Stomach smooth muscle (tissue), 2 donors: ENCODE results near the gene BRWD1.

Experiments
- H3K27ac ChIP-seq: one replicate; pipeline ENCODE4 v1.7.0; 2013; ENCODE audit warnings: mild to moderate bottlenecking, low read length, inconsistent platforms
- H3K27me3 ChIP-seq, 2 donors: one replicate each; pipeline ENCODE4 v1.7.0; 2013; ENCODE audit warnings: low read length in 2 of 2; ENCODE audit not compliant: insufficient read depth in 2 of 2, control insufficient read depth in 1 of 2
- H3K36me3 ChIP-seq, 2 donors: one replicate each; pipeline ENCODE4 v1.7.0; 2013; ENCODE audit warnings: low read length in 2 of 2; ENCODE audit not compliant: control insufficient read depth in 2 of 2, insufficient read depth in 2 of 2
- H3K4me1 ChIP-seq: one replicate; pipeline ENCODE4 v1.7.0; 2013; ENCODE audit warnings: low read length; ENCODE audit not compliant: control insufficient read depth, insufficient read depth
- H3K4me3 ChIP-seq, 2 donors: one replicate each; pipeline ENCODE4 v1.7.0; 2013; ENCODE audit warnings: low read length in 2 of 2
- H3K9ac ChIP-seq, 2 donors: one replicate each; pipeline ENCODE4 v1.7.0; 2013; ENCODE audit warnings: low read length in 2 of 2, mild to moderate bottlenecking in 1 of 2
- H3K9me3 ChIP-seq, 2 donors: one replicate each; pipeline ENCODE4 v1.7.0; 2013; ENCODE audit warnings: low read length in 2 of 2; ENCODE audit not compliant: control insufficient read depth in 2 of 2
- donor health status: healthy.
- donor health status: Pancreatic carcinoma.

BRWD1 gene

GRCh38 chr21:39281853-39282252 is 31.6 kb downstream of the BRWD1 start:
- no peak overlapping the region for H3K4me3 ChIP-seq
- H3K27me3 ChIP-seq: no peaks in the 10 kb centered on the region
- H3K36me3 ChIP-seq: peaks cover 8 to 18% of the 10 kb centered on the region in 2 donors
- no peak overlapping the region for H3K27ac ChIP-seq
- H3K9me3 ChIP-seq: no peaks in the 10 kb centered on the region
- no peak overlapping the region for H3K9ac ChIP-seq
- H3K4me1 ChIP-seq: no peaks in the 10 kb centered on the region

- Histone ChIP-seq H3K4me1 (no peaks in the 10 kb centered on the region), H3K9me3 (no peaks in the 10 kb centered on the region), H3K27me3 (no peaks in the 10 kb centered on the region), H3K9ac (no peak overlapping the region), H3K36me3 (peaks cover 8 to 18% of the 10 kb centered on the region in 2 donors), H3K27ac (no peak overlapping the region), H3K4me3 (no peak overlapping the region)
These were observed 32.2 kb downstream of the BRWD1 start for GRCh38 chr21:39281207-39281606.

- no peaks in the 10 kb centered on the region for H3K4me1 ChIP-seq
- H3K9me3 ChIP-seq: no peaks in the 10 kb centered on the region
- no peak overlapping the region for H3K27ac ChIP-seq
- H3K4me3 ChIP-seq: no peak overlapping the region
- H3K36me3 ChIP-seq: peaks cover 27 to 28% of the 10 kb centered on the region in 2 donors
- H3K9ac ChIP-seq: no peak overlapping the region
- H3K27me3 ChIP-seq: no peaks in the 10 kb centered on the region
These were observed 43.8 kb downstream of the BRWD1 start for GRCh38 chr21:39269620-39270019.

- Histone ChIP-seq H3K9ac (no peak overlapping the region), H3K36me3 (peaks cover 32% of the 10 kb centered on the region in 2 donors), H3K27me3 (no peaks in the 10 kb centered on the region), H3K27ac (no peak overlapping the region), H3K9me3 (no peaks in the 10 kb centered on the region), H3K4me1 (no peaks in the 10 kb centered on the region), H3K4me3 (no peak overlapping the region)
These were observed 47.8 kb downstream of the BRWD1 start for GRCh38 chr21:39265603-39266002.

- Histone ChIP-seq H3K9me3 (no peaks in the 10 kb centered on the region), H3K36me3 (peaks cover 27 to 31% of the 10 kb centered on the region in 2 donors), H3K4me3 (no peak overlapping the region), H3K27ac (no peak overlapping the region), H3K27me3 (no peaks in the 10 kb centered on the region), H3K4me1 (no peaks in the 10 kb centered on the region), H3K9ac (no peak overlapping the region)
These were observed 50.1 kb downstream of the BRWD1 start for GRCh38 chr21:39263372-39263771.

- no peaks in the 10 kb centered on the region for H3K4me1 ChIP-seq
- no peak overlapping the region for H3K27ac ChIP-seq
- no peaks in the 10 kb centered on the region for H3K9me3 ChIP-seq
- H3K9ac ChIP-seq: no peak overlapping the region
- H3K36me3 ChIP-seq: peaks cover 21 to 23% of the 10 kb centered on the region in 2 donors
- H3K4me3 ChIP-seq: no peak overlapping the region
- H3K27me3 ChIP-seq: no peaks in the 10 kb centered on the region
These were observed 55.2 kb downstream of the BRWD1 start for GRCh38 chr21:39258207-39258606.

- no peaks in the 10 kb centered on the region for H3K9me3 ChIP-seq
- H3K4me3 ChIP-seq: no peak overlapping the region
- H3K9ac ChIP-seq: no peak overlapping the region
- H3K36me3 ChIP-seq: peaks cover 5 to 24% of the 10 kb centered on the region in 2 donors
- H3K4me1 ChIP-seq: no peaks in the 10 kb centered on the region
- no peak overlapping the region for H3K27ac ChIP-seq
- no peaks in the 10 kb centered on the region for H3K27me3 ChIP-seq
These were observed 62.1 kb downstream of the BRWD1 start for GRCh38 chr21:39251326-39251725.

GRCh38 chr21:39238275-39238674 is 75.2 kb downstream of the BRWD1 start:
- Histone ChIP-seq H3K4me3 (no peak overlapping the region), H3K36me3 (peaks cover 9 to 28% of the 10 kb centered on the region in 2 donors), H3K27ac (no peak overlapping the region), H3K9me3 (no peaks in the 10 kb centered on the region), H3K9ac (no peak overlapping the region), H3K27me3 (no peaks in the 10 kb centered on the region), H3K4me1 (no peaks in the 10 kb centered on the region)

- no peak overlapping the region for H3K4me3 ChIP-seq
- no peaks in the 10 kb centered on the region for H3K9me3 ChIP-seq
- H3K4me1 ChIP-seq: no peaks in the 10 kb centered on the region
- no peaks in the 10 kb centered on the region for H3K27me3 ChIP-seq
- H3K36me3 ChIP-seq: peaks cover 15 to 30% of the 10 kb centered on the region in 2 donors
- no peak overlapping the region for H3K9ac ChIP-seq
- no peak overlapping the region for H3K27ac ChIP-seq
These were observed 80.6 kb downstream of the BRWD1 start for GRCh38 chr21:39232861-39233291.

GRCh38 chr21:39224930-39225329 is 88.5 kb downstream of the BRWD1 start:
- no peaks in the 10 kb centered on the region for H3K4me1 ChIP-seq
- no peak overlapping the region for H3K27ac ChIP-seq
- H3K36me3 ChIP-seq: peaks cover 15 to 17% of the 10 kb centered on the region in 2 donors
- no peak overlapping the region for H3K4me3 ChIP-seq
- H3K9me3 ChIP-seq: no peaks in the 10 kb centered on the region
- no peak overlapping the region for H3K9ac ChIP-seq
- H3K27me3 ChIP-seq: no peaks in the 10 kb centered on the region

GRCh38 chr21:39221997-39222486 is 91.4 kb downstream of the BRWD1 start:
- Histone ChIP-seq H3K27ac (no peak overlapping the region), H3K4me3 (no peak overlapping the region)

More at GRCh38 chr21:39221997-39222486, 91.4 kb downstream of the BRWD1 start:
- no peaks in the 10 kb centered on the region for H3K4me1 ChIP-seq
- no peaks in the 10 kb centered on the region for H3K9me3 ChIP-seq
- no peak overlapping the region for H3K9ac ChIP-seq
- H3K27me3 ChIP-seq: no peaks in the 10 kb centered on the region
- peaks cover 18 to 19% of the 10 kb centered on the region in 2 donors for H3K36me3 ChIP-seq
